ENCODE results near the gene TPST1. TPM values are rescaled to one million over a fixed set of nuclear protein-coding genes. Genes with fewer than 3 reads are reported as not detected.
"Not testable (repeated sequence)": the region's sequence is repeated elsewhere in the genome, so short reads cannot be mapped to it uniquely, and the experiment has no call there.

TPST1 gene
- total and polyA plus RNA-seq, 9 of the 15 experiments (the other 6 are each of a cell fraction or from before 2014, with no cell fraction given): 0.15 to 2.2 (median 0.53) TPM

DNA sequence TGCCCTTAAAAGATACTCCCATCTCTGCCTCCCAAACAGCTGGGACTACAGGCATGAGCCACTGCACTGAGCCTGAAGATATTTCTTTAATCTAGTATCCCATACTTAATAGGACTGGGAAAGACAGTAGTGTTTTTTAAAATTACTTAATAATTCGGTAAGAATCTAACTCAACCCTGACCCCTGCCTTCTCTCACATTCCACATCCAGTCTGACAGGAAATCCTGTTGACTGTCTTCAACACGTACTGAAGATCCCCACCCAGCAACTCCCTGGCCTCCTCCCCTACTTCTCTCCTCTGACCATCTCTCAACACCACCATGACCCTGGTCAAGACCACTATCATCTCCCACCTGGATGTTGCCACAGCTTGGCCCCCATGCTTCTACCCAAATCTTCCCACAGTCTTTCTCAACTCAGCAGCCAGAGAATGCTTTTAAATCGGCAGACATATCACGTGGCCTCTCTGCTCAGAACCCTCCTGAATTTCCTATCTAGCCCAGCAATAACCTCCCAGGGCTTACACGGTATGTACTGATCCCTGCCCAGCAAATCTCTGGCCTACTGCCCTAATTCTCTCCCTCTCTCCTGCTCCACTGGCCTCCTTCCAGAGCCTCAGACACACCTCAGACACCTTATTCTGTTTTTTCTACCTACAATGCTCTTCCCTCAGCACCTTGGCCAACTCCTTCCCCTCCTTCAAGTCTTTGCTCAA is 180.2 kb downstream of the TPST1 start:
- H3K4me1 ChIP-seq (replicated peaks in 1 of 2; ENCODE audit: control insufficient read depth in 2 of 2, insufficient read depth in 2 of 2, low read length in 2 of 2); DNase-seq (ENCODE audit: extremely low read depth in 1 of 4, low spot score in 3 of 4); H3K9me1 ChIP-seq (ENCODE audit: control insufficient read depth, insufficient read depth, low read length); H3K4me2 ChIP-seq (ENCODE audit: insufficient read depth, low read length); H3K36me3 ChIP-seq (ENCODE audit: control insufficient read depth, insufficient read depth, low read length); H4K20me1 ChIP-seq (replicated peaks; ENCODE audit: control insufficient read depth, insufficient read depth, low read length); H3K27ac ChIP-seq (ENCODE audit: extremely low read depth, low read depth, low read length); CTCF ChIA-PET (ENCODE audit: low intra/inter-chr PET ratio); H3K27me3 ChIP-seq (ENCODE audit: control insufficient read depth in 2 of 2, insufficient read depth in 2 of 2, low read length in 2 of 2); H3K9me3 ChIP-seq (replicated peaks; ENCODE audit: control insufficient read depth, insufficient read depth, low read depth, low read length); FAIRE-seq; in situ Hi-C loops (cut with MboI); BruUV-seq (replicated peaks); H3K9ac ChIP-seq (ENCODE audit: insufficient read depth in 1 of 2, low read depth in 2 of 2, low read length in 2 of 2); H3K4me3 ChIP-seq; H2AFZ ChIP-seq (ENCODE audit: low read depth, low read length); intact Hi-C loops (cut with micrococcal nuclease); H3K79me2 ChIP-seq (ENCODE audit: control insufficient read depth, insufficient read depth, low read length): not testable (repeated sequence)
- 0 out of 2 replicates have a peak, but pooled peaks have one; percentile 15 for TF ChIP-seq SUPT5H (IDR thresholded peaks at IDR 0.05)
- peak; percentile 61; the same call in 1 of the 2 replicates for TF ChIP-seq RAD51 (IDR thresholded peaks at IDR 0.05; ENCODE audit: borderline replicate concordance, low read depth)
- TF ChIP-seq POLR2A (conservative IDR thresholded peaks at IDR 0.05): 0 out of 2 replicates have a peak, but pooled peaks have one; percentile 17
- peak; percentile 57 for ATAC-seq
- POLR2A ChIA-PET: interaction anchor here (0.6 kb wide), 1 partner anchor 14 kb away, joined by 3 read pairs; no protein-coding TSS in a partner anchor
- 6% methylated on average over 5 of the region's 5 CpGs for WGBS (ENCODE audit: insufficient coverage, low coverage, missing lambda C conversion rate)

DNA sequence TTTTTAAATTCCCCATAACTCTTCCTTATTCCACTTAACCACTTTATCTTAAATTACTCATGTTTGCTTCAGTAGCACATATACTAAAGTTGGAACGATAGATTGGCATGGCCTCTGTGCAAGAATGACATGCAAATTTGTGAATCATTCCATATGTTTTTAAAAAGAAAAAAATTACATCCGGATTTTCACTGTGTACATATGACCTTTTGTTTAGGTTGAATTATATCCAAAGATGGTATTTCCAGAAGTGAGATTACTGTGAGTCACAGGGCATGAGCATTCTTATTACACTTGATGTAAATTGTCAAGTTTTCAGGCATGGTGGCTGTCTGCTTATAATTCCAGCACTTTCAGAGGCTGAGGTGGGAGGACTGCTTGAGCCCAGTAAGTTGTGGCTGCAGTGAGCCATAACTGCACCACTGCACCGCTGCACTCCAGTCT is 190.0 kb downstream of the TPST1 start:
- H3K4me2 ChIP-seq (ENCODE audit: insufficient read depth, low read length); H2AFZ ChIP-seq (ENCODE audit: low read depth, low read length); H3K4me3 ChIP-seq; FAIRE-seq; H3K27ac ChIP-seq (ENCODE audit: extremely low read depth, low read depth, low read length); H3K9me3 ChIP-seq (replicated peaks; ENCODE audit: control insufficient read depth, insufficient read depth, low read depth, low read length); H4K20me1 ChIP-seq (replicated peaks; ENCODE audit: control insufficient read depth, insufficient read depth, low read length); H3K36me3 ChIP-seq (ENCODE audit: control insufficient read depth, insufficient read depth, low read length); DNase-seq (ENCODE audit: extremely low read depth in 1 of 4, low spot score in 3 of 4); in situ Hi-C loops (cut with MboI); H3K9me1 ChIP-seq (ENCODE audit: control insufficient read depth, insufficient read depth, low read length); H3K27me3 ChIP-seq (ENCODE audit: control insufficient read depth in 2 of 2, insufficient read depth in 2 of 2, low read length in 2 of 2); POLR2A ChIA-PET; BruUV-seq (replicated peaks); H3K79me2 ChIP-seq (ENCODE audit: control insufficient read depth, insufficient read depth, low read length); H3K4me1 ChIP-seq (replicated peaks in 1 of 2; ENCODE audit: control insufficient read depth in 2 of 2, insufficient read depth in 2 of 2, low read length in 2 of 2); CTCF ChIA-PET (ENCODE audit: low intra/inter-chr PET ratio); intact Hi-C loops (cut with micrococcal nuclease); H3K9ac ChIP-seq (ENCODE audit: insufficient read depth in 1 of 2, low read depth in 2 of 2, low read length in 2 of 2); ATAC-seq: not testable (repeated sequence)
- WGBS (ENCODE audit: insufficient coverage, low coverage, missing lambda C conversion rate): 65% methylated on average over 3 of the region's 3 CpGs
- peak in 1 of 2 experiments; percentile 51; a peak in 1 of 4 replicates for TF ChIP-seq KDM1A (IDR thresholded peaks at IDR 0.05)

DNA sequence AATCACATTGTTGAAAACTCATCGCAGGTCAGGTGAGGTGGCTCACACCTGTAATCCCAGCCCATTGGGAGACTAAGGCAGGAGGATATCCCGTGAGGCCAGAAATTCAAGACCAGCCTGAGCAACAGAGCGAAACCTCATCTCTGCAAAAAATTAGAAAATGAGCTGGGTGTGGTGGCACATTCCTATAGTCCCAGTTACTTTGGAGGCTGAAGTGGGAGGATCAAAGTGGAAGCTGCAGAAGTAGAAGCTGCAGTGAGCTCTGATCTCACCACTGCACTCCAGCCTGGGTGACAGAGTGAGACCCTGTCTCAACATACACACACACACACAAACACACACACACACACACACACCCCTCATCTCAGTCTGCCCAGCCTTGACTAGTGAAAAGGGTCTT is 190.9 kb downstream of the TPST1 start:
- H3K27ac ChIP-seq (ENCODE audit: extremely low read depth, low read depth, low read length); in situ Hi-C loops (cut with MboI); H3K4me2 ChIP-seq (ENCODE audit: insufficient read depth, low read length); DNase-seq (ENCODE audit: extremely low read depth in 1 of 4, low spot score in 3 of 4); H3K79me2 ChIP-seq (ENCODE audit: control insufficient read depth, insufficient read depth, low read length); H3K9me3 ChIP-seq (replicated peaks; ENCODE audit: control insufficient read depth, insufficient read depth, low read depth, low read length); H3K9ac ChIP-seq (ENCODE audit: insufficient read depth in 1 of 2, low read depth in 2 of 2, low read length in 2 of 2); CTCF ChIA-PET (ENCODE audit: low intra/inter-chr PET ratio); intact Hi-C loops (cut with micrococcal nuclease); H4K20me1 ChIP-seq (replicated peaks; ENCODE audit: control insufficient read depth, insufficient read depth, low read length); H2AFZ ChIP-seq (ENCODE audit: low read depth, low read length); H3K4me3 ChIP-seq; FAIRE-seq; H3K9me1 ChIP-seq (ENCODE audit: control insufficient read depth, insufficient read depth, low read length); H3K4me1 ChIP-seq (replicated peaks in 1 of 2; ENCODE audit: control insufficient read depth in 2 of 2, insufficient read depth in 2 of 2, low read length in 2 of 2); BruUV-seq (replicated peaks); ATAC-seq; H3K27me3 ChIP-seq (ENCODE audit: control insufficient read depth in 2 of 2, insufficient read depth in 2 of 2, low read length in 2 of 2); H3K36me3 ChIP-seq (ENCODE audit: control insufficient read depth, insufficient read depth, low read length): not testable (repeated sequence)
- WGBS (ENCODE audit: insufficient coverage, low coverage, missing lambda C conversion rate): 90% methylated on average over 3 of the region's 3 CpGs
- POLR2A ChIA-PET: interaction anchor here (1.0 kb wide), 1 partner anchor 8 kb away, joined by 4 read pairs; no protein-coding TSS in a partner anchor

Data from K562 (cell line).